Fibroblast of skin of abdomen (primary cell): Measurements from ENCODE around the gene PDIA6.

Source experiments
- DNase-seq: peaks from one replicate; pipeline ENCODE4 v3.0.0-alpha.2; 2013

The PDIA6 gene

DNA sequence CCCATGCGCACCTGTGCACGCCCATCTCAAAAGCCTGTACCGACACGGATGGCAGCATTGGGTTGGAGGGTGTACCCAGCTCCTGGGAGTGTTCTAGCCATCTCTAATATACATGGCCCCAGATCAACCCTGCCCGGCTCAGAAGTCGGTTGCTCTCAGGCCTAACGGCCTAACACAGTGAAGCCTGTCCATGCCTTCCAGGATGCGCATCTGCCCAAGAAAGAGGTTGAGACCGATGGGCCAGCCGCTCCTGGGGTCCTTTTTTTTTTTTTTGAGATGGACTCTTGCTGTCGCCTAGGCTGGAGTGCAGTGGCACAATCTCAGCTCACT lies 32.1 kb downstream of the PDIA6 start:
- DNase-seq: no peak

DNA sequence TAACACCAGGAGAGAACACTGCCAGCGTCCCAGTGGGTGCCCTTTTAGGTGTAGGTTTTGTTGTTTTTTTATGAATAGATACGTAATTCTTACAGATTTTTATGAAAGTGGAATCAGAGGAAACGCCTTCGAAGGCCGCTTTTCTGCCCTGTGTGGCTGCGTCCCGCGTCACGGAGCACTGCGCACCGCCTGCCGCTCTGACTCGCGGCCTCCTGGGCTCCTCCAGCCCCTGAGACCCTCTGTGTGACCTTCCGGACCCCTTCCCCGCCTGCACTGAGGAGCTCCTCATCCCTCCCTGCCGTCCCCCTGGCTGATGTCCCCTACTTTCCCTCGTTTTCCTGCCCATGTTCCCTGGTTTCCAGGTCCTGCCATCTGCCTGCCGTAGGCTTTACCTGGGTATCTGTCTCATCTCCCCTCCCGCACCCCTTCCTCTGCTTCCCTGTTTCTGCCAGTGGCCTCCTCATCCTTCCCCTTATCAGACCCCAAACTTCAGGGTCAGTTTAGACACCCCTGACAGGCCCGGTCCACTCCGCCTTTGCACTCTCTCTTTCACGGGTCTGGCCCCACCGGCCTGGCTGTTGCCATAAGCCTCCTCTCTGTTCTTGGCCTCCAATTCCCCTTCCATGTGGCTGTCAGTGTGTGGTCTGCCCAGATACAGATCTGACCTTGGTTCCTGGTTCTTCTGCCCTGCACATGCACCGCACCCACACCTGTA lies 32.7 kb downstream of the PDIA6 start:
- no peak for DNase-seq

DNA sequence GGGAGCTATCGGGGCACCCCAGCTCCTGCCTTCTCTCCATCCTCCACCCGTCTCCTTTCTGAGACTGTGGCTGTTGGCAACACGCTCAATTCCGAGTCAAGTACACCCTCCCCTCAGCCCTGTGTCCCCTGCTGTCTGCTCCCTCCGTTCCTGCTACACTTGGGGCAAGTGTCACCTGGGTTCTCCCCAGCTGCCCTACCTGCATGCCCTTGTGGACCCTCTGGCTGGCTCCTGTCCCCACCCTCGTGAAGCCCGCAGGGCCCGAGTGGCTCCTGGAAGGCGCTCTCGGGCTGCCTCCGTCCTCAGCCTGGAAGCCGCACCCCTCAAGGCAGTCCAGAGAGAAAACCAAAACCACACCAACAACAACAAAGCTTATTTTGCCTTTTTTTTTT lies 33.9 kb downstream of the PDIA6 start:
- no peak for DNase-seq

DNA sequence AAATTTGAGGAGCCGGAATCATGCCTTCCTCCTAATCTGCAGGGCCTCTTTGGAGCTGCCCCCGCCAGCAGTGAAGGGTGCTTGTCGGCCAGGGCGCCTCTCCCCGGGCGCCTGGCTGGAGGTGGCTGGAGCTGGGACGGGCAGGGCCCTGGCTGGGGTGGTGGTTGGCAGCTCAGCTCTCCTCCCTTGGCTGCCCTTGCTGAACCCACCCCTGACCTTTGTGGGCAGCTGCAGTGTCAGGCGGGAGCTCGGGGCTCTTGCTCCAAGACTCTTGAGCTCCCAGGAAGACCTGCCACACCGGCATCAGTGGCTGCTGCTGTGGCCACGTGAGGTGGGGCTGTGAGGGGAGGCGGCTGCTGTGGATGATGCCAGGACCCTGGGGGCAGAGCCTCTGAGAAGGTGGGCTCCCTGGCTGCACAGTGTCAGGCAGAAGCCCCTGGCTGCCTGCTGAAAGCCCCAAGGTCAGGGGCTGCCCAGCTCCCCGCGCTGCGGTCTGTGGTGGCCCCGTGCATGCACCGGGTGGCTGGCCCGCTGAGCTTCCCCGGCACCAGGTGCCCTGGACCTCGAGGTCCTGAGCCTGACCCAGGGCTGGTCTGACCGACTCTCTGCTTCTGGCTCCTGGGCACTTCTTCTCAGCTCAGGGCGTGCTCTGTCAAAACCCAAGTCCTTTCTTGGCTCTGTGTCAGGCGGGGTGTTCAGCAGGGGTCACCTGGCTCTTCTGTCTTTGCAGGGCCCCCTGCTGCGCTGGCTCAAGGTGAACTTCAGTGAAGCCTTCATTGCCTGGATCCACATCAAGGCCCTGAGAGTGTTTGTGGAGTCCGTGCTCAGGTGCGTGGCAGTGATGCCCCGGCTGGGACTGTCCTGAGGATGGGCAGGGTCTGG lies 34.5 kb downstream of the PDIA6 start:
- DNase-seq: no peak

DNA sequence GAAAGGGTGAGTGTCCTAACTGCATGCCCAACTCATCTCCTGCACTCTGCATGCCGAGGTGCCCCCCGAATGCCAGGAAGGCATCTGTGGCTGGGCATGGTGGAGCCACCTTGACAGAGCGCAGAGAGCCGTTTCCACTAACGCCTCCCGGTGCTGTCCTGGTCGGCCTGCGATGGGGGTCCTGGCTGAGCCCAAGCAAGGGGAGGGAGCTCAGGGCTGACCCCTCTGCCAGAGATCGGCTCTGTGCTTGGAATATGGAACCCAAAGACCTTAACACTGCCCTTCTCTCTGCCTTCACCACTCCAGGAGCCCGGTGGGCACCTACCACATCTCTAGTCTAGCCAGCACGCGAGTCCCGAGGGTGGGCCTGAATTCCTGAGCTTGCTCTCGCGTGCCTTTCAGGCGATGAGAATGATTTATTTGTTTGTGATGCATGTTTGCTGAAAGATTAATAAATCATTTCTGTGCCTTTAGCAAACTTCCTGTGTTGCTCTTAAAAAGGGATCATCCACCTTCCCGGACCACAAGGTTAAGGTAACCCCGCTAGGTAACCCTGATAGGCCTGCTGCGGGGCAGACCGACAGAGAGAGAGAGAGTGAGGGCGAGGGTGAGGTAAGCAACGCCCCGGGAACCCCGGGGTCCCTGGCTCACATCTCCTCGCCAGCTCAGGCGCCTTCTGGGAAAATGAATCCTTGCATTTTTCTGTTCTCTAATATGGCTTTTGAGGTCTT lies 35.3 kb downstream of the PDIA6 start:
- no peak for DNase-seq

DNA sequence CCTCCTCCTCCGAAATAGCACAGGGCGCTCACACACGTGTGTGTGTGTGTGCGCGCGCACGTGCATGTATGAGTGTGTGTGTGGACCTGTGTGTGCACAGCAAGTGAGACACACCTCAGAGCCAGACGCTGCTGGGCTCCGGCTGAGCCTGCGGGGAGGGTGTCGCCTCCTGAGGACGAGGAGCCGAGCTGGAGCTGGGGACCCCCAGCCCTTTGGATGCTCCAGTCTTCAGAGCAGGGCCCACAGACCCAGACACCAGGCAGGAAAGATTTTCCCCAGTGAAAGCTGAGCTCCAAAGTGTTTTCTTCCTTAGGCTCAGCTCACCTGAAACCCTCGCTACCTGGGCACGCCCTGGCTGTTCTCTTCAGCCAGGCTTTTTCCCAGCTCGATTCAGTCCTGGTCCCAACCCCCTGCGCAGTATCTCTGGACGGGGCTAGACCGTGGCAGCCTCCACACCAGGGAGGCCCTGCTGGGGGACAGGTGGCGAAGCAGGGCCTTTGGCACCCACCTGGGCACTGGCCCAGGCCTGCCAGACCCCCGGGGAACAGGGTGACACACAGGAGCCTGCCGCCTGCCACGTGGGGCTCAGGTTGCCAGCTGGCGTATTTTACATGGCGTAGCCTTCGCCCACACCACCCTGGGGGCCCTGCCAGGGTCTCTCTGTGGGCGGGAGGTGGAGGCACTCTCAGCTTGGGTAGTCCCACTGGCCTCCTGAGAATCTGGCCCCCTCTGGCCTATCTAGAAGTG lies 36.2 kb downstream of the PDIA6 start:
- no peak for DNase-seq

DNA sequence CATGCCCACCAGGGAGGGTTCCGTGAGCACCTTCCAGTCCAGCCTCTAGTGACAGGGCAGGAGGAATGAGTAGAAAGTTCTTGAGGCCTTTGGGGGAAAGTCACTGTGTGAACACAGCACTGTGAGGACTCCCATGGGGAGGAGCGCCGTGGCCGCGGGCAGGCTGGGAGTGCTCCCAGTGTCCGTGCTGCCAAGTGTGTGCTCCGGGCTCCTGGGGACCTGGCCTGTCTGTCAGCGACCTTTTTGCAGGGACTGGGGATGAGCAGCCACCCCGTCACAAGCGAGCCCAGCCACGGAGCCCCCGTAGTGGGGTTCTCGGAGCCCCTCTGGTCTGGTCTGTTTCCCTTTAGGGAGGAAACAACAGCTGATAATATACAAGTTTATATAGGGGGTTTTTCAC lies 36.8 kb downstream of the PDIA6 start:
- no peak for DNase-seq

DNA sequence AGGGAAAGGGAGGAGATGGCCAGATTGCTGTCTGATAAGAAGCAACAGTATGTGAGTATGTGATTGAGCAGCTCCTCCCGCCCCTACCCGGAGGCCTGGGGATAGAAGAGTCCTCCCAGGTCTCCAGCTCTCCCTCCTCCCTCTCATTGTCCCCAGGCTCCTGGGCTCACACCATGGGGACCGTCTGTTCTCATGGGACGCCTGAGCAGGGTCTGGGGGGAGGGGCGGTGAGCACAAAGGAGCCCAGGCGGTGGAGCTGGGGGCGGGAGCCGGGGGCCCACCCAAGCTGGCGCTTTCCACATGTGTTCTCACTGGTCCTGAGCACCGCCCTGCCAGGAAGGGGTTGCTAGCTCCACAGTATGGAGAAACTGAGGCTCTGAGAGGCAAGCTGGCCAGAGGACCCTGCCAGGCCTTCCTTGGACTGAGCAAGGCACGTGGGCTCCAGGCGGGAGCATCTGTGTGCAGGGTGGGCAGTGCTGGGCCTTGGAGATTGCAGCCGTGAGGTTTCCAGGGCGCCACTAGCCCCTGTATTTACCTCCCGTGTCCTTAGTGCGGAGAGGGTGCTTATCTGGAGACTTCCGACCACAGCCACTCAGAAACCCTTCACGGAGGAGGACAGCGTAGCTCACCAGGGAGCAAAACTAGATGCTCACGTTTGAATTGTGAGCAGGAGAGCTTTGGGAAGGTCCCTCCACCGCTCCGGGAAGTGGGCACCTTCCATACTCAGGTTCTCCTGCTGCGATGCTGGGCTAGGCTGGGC lies 37.4 kb downstream of the PDIA6 start:
- no peak for DNase-seq

DNA sequence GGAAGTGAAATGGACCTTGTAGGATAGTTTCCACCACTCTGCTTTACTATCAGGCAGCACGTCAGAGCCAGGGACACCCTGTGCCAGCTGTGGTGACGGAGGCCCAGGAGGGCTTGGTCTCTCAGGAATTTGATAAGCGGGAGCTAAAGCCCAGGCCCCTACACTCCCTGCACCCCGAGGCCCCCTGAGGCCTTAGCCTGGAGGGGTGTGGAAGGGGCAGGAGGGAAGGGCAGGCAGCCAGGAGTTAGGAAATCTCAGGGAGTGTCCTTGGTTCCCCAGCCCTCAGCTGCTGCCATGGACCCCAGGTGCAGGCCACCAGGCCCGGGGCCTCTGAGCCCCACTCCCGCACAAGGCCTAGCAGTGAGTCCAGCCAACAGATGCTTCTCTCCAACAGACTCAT lies 38.2 kb downstream of the PDIA6 start:
- no peak for DNase-seq

DNA sequence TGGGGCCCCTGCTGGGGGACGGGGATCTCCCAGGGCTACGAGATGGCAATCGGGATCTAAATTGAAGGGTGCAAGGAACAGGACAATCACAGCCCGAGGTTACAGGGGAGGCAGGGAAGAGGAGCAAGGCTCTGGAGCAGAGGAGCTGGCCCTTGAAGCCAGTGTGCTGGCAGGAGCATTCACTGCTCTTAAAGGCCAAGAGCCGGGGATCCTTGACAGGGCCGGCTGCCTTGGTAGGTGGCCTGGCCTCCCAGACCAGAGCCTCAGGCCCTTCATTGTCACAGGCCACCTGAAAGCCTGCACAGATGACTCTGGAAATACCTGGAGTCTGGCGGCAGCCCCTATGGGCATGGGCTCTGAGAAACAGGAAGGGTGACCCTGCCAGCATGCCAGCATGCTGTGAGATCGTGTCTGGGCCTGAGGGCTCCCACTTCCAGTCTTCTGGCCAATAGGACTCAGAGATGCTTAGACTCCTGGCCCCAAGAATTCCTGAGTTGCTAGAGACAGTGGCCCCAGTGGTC lies 38.7 kb downstream of the PDIA6 start:
- DNase-seq: no peak

DNA sequence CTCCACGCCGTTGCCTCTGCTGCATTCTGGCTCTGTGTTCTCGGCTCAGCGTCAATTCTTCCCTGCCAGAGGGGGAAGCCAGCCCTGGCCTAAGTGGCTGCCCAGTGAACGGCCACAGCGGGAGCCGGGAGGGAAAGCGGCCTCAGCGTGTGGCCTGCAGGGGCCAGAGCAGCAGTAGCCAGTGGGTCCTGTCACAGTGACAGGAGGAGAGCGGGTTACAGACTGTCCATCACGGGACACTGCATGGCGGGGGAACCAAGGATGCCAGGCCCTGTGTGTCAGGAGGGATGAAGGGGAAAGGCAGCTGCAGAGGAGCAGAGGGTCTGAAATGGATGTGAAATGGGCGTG lies 39.7 kb downstream of the PDIA6 start:
- no peak for DNase-seq

DNA sequence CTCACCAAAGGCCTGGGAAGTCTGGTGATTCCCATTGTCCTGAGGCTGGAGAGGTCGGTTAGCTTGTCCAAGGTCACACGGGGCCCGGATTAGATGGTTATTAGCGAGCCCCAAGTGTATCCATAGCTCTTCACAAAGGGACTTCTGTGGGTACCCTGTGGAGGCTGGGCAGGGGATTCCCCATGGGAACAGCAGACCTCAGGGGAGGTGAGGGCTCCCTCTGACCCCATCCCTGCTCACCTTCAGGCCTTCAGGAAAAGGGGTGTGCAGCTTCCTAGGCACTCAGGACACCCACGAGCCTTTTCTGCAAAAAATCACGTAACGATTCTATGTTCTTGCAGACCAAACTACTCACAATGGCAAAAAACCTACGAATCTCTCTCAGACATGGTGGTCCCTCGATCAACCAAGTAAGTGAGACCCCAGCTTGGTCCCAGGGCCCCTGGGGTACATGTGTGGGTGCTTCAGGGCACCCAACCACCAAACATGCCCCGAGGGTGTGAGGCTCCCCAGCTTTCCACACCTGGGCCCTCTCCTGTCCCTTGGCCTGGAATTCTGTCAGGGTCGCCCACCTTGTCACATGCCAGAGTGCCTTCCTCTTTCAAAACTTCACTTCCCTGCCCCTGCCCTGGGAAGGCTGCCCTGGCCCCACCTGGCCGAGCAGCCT lies 40.3 kb downstream of the PDIA6 start:
- no peak for DNase-seq

DNA sequence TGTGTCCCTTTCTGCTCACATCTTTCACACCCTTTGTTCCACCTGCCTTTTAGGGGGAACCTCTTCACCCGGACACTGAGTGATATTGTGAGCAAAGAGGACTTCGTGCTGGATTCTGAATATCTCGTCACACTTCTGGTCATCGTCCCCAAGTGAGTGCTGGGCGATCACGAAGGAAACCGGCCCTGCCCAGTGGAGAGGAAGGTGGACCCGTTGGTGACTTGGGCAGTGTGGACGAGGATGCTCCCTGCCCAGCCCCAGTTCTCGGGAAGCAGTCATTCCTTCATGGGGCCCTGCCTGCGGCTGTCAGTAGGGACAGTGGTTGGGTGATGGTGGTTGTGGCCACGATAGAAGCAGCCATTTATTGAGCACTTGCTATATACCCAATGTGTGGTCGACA lies 40.8 kb downstream of the PDIA6 start:
- no peak for DNase-seq

DNA sequence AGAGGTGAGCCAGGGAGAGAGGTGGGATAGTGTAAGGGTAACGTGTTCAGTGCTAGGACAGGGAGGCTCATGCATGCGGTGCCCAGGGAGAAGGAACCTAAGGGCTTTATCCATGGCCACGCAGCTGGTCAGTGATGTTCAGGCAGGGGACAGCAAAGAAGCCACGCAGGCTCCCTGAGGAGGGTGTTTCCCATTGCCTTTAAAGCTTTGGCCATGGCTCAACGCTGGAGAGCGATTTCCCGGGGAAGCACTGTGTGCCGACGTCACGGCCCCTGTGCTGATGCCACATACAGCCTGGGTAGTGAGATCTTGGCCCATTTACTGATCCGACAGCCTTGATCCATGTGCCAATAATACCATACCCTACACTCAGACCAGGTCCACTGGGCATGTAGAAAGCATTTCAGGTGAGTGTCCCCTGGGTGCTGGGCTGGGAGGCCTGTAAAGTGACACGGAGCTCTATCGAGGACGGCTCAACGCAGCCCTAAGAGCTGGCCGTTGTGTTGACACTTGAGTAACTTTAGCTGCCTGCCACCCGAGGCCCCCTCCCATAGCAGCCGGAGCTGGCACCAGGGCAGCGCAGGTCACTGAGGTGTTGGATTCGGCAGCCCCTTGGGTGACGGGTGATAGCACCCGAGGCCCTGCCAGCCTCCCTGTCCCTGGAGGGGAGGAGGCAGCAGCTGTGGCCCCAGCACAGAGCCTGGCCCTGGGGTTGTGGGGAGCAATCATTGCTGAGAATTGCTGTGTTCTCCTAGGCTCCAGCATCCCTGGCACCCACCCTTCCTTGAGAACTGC lies 41.4 kb downstream of the PDIA6 start:
- DNase-seq: no peak

DNA sequence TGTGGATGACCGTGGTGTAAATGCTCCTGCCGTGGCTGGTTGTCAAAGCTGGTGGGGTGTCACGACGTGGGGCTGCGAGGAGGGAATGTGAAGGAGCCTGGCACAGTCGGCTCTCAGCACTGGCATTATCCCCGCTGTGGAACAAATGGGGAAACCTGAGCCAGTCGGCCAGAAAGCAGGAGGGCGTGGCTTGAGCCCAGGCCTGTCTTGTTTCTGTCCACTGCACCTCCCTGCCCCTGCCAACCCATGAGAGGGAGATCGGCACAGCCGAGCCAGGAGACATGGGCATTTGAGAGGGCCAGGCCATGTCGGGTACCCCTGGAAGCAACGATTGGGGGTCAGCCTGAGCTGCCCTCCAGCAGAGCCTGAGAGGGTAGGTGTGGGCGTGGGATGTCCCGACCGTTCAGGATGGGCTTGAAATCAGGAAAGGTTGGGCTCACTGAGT lies 44.5 kb downstream of the PDIA6 start:
- DNase-seq: no peak

DNA sequence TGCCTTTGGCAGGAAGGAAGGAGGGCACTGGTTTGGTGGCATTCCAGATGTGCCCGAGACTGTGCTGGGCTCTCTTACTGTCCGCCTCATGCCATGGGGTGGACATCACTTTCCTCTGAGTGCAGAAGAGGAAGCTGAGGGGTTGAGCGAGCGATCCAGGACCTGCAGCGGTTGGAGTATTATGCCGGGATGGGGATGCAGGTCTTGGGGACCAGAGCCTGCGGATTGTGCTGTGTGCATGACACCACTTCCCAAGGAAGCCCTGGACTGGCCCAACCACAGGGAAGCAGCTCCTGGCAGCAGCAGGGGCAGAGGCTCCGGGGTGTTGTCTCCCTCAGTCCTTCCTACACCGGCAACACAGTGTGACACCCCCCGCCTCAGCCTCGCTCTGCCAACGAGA lies 46.7 kb downstream of the PDIA6 start:
- DNase-seq: no peak

DNA sequence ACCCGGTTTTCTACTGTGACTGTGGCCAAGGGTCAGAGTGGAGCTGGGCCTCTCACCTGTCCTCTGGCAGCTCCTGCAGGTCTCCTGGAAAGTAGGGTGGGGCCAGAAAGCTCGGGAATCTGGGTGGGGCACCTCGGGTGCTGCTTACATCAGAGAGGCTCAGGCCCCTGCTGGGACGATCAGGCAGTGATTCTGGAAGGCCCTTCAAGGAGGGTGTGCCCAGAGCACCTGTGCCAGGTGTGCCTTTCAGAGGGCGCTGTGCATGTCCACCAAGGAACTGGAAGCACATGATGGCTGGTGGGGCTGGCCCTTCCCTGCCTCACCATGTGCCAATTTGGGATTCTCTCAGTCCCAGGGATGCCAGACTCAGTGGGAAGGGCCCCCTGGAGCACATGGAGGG lies 47.1 kb downstream of the PDIA6 start:
- no peak for DNase-seq

DNA sequence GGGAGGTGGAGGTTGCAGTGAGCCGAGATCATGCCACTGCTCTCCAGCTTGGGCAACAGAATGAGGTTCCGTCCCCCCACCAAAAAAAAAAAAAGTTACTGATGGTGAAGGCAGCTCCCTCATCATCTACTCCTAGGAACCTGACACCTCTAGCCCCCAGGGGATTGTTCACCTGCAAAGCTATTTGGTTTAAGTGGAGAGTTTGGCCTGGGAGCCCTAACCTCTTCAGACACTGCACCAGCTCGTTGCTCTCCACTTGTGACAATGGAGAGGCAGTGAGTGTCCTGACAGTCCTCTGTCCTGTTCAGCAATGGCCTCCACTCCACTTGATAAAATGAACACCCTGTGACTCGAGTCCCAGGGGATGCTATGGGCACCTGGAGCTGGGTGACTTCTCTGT lies 47.7 kb downstream of the PDIA6 start:
- no peak for DNase-seq

DNA sequence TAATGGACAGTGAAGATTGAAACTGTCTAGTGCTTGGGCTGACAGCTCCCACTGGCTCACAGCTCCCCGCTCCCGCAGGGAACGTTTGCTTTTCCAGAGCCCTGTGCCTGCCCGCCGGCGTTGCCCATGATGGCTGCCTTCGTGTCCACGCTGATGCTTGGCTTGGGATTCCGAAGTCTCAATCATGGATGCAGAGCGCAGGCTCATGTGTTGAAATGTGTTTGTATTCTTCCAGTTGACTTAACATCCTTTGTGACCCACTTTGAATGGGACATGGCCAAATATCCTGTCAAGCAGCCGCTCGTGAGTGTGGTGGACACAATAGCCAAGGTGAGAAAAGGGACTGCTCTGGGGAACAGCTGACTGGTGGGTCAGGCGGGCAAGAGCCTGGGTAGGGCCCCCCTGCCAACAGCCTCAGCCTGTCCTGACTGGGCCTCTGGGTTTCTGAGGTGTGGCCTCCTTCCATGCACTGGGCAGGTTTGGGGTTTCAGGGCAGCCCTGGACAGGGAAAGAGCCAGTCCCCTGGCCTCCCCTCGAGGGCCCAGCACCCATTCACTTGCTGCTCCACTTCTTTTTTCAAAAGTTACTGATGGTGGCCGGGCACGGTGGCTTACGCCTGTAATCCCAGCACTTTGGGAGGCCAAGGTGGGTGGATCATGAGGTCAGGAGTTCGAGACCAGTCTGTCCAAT lies 48.3 kb downstream of the PDIA6 start:
- no peak for DNase-seq

DNA sequence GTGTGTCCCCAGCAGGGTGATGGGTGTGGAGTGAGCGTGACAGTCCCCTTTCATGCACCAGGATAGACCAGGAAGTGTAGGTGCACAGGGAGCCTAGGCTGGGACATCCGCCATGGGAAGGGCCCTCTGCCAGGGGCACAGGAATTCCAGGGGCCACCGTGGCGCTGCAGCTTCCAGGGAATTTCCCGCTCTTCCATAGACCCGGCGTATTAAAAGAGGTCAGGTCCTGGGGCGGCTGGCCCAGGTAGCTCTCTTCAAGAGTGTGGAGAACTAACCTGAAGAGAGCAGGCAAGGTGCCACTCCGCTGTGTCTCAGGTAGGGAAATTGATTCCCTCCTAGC lies 49.2 kb downstream of the PDIA6 start:
- DNase-seq: no peak
